Parathyroid adenoma (tissue), 2 donors: ENCODE data around the gene VASN.

ENCODE experiments used
- H2AFZ ChIP-seq: fragments of 300-600 bp; sonication (generic); one replicate; pipeline ENCODE4 v1.7.0; 2017; ENCODE audit warnings: antibody characterized with exemption, mild to moderate bottlenecking
- H3K27ac ChIP-seq: fragments of 300-600 bp; sonication (generic); one replicate; pipeline ENCODE4 v1.7.0; 2017
- H3K27me3 ChIP-seq: fragments of 300-600 bp; sonication (generic); one replicate; pipeline ENCODE4 v1.7.0; 2017; ENCODE audit warnings: low read length; ENCODE audit not compliant: control insufficient read depth, insufficient read depth
- H3K36me3 ChIP-seq: fragments of 300-600 bp; sonication (generic); one replicate; pipeline ENCODE4 v1.7.0; 2017; ENCODE audit warnings: low read length; ENCODE audit not compliant: control insufficient read depth, insufficient read depth
- H3K4me1 ChIP-seq: fragments of 300-600 bp; sonication (generic); one replicate; pipeline ENCODE4 v1.7.0; 2017; ENCODE audit warnings: control low read depth
- H3K4me2 ChIP-seq: fragments of 300-600 bp; sonication (generic); one replicate; pipeline ENCODE4 v1.7.0; 2017; ENCODE audit warnings: low read length
- H3K4me3 ChIP-seq: fragments of 300-600 bp; sonication (generic); one replicate; pipeline ENCODE4 v1.7.0; 2017; ENCODE audit warnings: low read depth, low read length
- H3K79me2 ChIP-seq: fragments of 300-600 bp; sonication (generic); one replicate; pipeline ENCODE4 v1.7.0; 2017; ENCODE audit warnings: control low read depth
- H3K9ac ChIP-seq: fragments of 300-600 bp; sonication (generic); one replicate; pipeline ENCODE4 v1.7.0; 2017; ENCODE audit warnings: mild to moderate bottlenecking
- H3K9me3 ChIP-seq: fragments of 300-600 bp; sonication (generic); one replicate; pipeline ENCODE4 v1.7.0; 2017; ENCODE audit warnings: low read length; ENCODE audit not compliant: control insufficient read depth
- CTCF ChIP-seq: fragments of 300-600 bp; sonication (generic); IDR thresholded peaks from one replicate; pipeline ENCODE4 v1.7.0; 2017; ENCODE audit warnings: antibody characterized with exemption, mild to moderate bottlenecking
- donor health status: primary hyperparathyroidism.

Gene VASN

GRCh38 chr16:4345836-4346781, 25.5 kb upstream of the VASN start:
- Histone ChIP-seq H2AFZ (no peak overlapping the region), H3K79me2 (peaks cover 23% of the 10 kb centered on the region), H3K4me2 (no peak overlapping the region), H3K9ac (no peak overlapping the region), H3K4me3 (no peak overlapping the region), H3K27ac (no peak overlapping the region), H3K36me3 (no peaks in the 10 kb centered on the region), H3K4me1 (no peaks in the 10 kb centered on the region), H3K27me3 (no peaks in the 10 kb centered on the region), H3K9me3 (no peaks in the 10 kb centered on the region)
- no peak for TF ChIP-seq CTCF

GRCh38 chr16:4347010-4347409, 24.6 kb upstream of the VASN start:
- no peak for TF ChIP-seq CTCF
- H3K27me3 ChIP-seq: no peaks in the 10 kb centered on the region
- H3K4me1 ChIP-seq: peaks cover 4% of the 10 kb centered on the region
- no peak overlapping the region for H2AFZ ChIP-seq
- no peak overlapping the region for H3K9ac ChIP-seq
- no peak overlapping the region for H3K27ac ChIP-seq
- H3K9me3 ChIP-seq: no peaks in the 10 kb centered on the region
- peaks cover 18% of the 10 kb centered on the region for H3K79me2 ChIP-seq
- no peaks in the 10 kb centered on the region for H3K36me3 ChIP-seq
- no peak overlapping the region for H3K4me2 ChIP-seq
- H3K4me3 ChIP-seq: no peak overlapping the region

- Histone ChIP-seq H3K4me1 (peaks cover 4% of the 10 kb centered on the region), H3K9ac (no peak overlapping the region), H3K36me3 (no peaks in the 10 kb centered on the region), H3K9me3 (no peaks in the 10 kb centered on the region), H3K79me2 (peaks cover 10% of the 10 kb centered on the region), H3K4me3 (no peak overlapping the region), H3K27ac (no peak overlapping the region), H3K27me3 (no peaks in the 10 kb centered on the region), H2AFZ (no peak overlapping the region), H3K4me2 (no peak overlapping the region)
- no peak for TF ChIP-seq CTCF
Observed at GRCh38 chr16:4347765-4348509, 23.7 kb upstream of the VASN start.

GRCh38 chr16:4349332-4349731, 22.3 kb upstream of the VASN start:
- no peak for TF ChIP-seq CTCF
- peaks cover 4% of the 10 kb centered on the region for H3K4me1 ChIP-seq
- H3K27me3 ChIP-seq: no peaks in the 10 kb centered on the region
- H3K9me3 ChIP-seq: no peaks in the 10 kb centered on the region
- no peak overlapping the region for H3K9ac ChIP-seq
- H3K4me2 ChIP-seq: no peak overlapping the region
- H3K27ac ChIP-seq: no peak overlapping the region
- no peaks in the 10 kb centered on the region for H3K36me3 ChIP-seq
- H2AFZ ChIP-seq: no peak overlapping the region
- H3K79me2 ChIP-seq: no peaks in the 10 kb centered on the region
- H3K4me3 ChIP-seq: no peak overlapping the region
